IMR-90 (cell line): ENCODE measurements around the gene CEP68. TPM values are rescaled to one million over a fixed set of nuclear protein-coding genes. Genes with fewer than 3 reads are reported as not detected.

Source experiments
- ATAC-seq: fragments of 200-7000 bp; cut with Tn5 transposase; 2 replicates; pipeline ENCODE4 v1.9.1; 2020; ENCODE audit warnings: low read depth, mild to moderate bottlenecking, moderate library complexity
- BruUV-seq: library from RNA; stranded (reverse); fragments of 400-500 nt; replicated peaks from 2 replicates; lab custom pipeline; 2021; lab: Mats Ljungman, UMichigan
- CTCF ChIA-PET: fragments of 300-600 bp; formaldehyde crosslinking; extraction: SDS; loops from one replicate; lab custom pipeline; 2021; ENCODE audit warnings: antibody characterized with exemption; lab: Yijun Ruan, JAX
- POLR2A ChIA-PET: fragments of 300-600 bp; sonication (Branson Sonifier 250); formaldehyde crosslinking; loops from one replicate; lab custom pipeline; 2022; ENCODE audit warnings: antibody characterized with exemption; ENCODE audit not compliant: unreplicated experiment; lab: Charles Lee
- DNase-seq: peaks from one replicate; pipeline ENCODE4 v3.0.0; 2013
- H2AFZ ChIP-seq: replicated peaks from 2 replicates; pipeline ENCODE3; 2013; ENCODE audit warnings: low read length, mild to moderate bottlenecking; ENCODE audit not compliant: poor library complexity
- H2AK5ac ChIP-seq: 2 replicates; pipeline ENCODE4 v1.6.1; 2013; ENCODE audit warnings: low read depth, low read length, inconsistent platforms
- H2AK9ac ChIP-seq: replicated peaks from 2 replicates; pipeline ENCODE3; 2013; ENCODE audit warnings: mild to moderate bottlenecking, low read depth, low read length, moderate library complexity; ENCODE audit not compliant: poor library complexity
- H2BK120ac ChIP-seq: 2 replicates; pipeline ENCODE4 v1.6.1; 2013; ENCODE audit warnings: low read depth, low read length, inconsistent platforms
- H2BK15ac ChIP-seq: 3 replicates; pipeline ENCODE4 v1.6.1; 2013; ENCODE audit warnings: low read depth, low read length, inconsistent platforms
- H2BK20ac ChIP-seq: 2 replicates; pipeline ENCODE4 v1.6.1; 2013; ENCODE audit warnings: low read depth, mild to moderate bottlenecking, inconsistent platforms, low read length, moderate library complexity
- H2BK5ac ChIP-seq: 2 replicates; pipeline ENCODE4 v1.6.1; 2013; ENCODE audit warnings: mild to moderate bottlenecking, low read depth, low read length, inconsistent platforms; ENCODE audit not compliant: poor library complexity, severe bottlenecking
- H3K14ac ChIP-seq: replicated peaks from 2 replicates; pipeline ENCODE4 v1.6.1; 2013; ENCODE audit warnings: low read depth, low read length, inconsistent platforms
- H3K18ac ChIP-seq: 2 replicates; pipeline ENCODE4 v1.6.1; 2013; ENCODE audit warnings: low read depth, low read length, control low read depth
- H3K23ac ChIP-seq: 2 replicates; pipeline ENCODE4 v1.6.1; 2013; ENCODE audit warnings: low read depth, low read length, inconsistent platforms
- H3K27ac ChIP-seq: 2 replicates; pipeline ENCODE4 v1.5.1; 2013; ENCODE audit warnings: mild to moderate bottlenecking, control low read depth, low read length; ENCODE audit not compliant: insufficient read depth
- H3K27me3 ChIP-seq: 2 replicates; pipeline ENCODE4 v1.6.1; 2013; ENCODE audit warnings: low read length; ENCODE audit not compliant: control insufficient read depth, insufficient read depth
- H3K36me3 ChIP-seq: 2 replicates; pipeline ENCODE4 v1.6.1; 2013; ENCODE audit warnings: low read length, mixed read lengths; ENCODE audit not compliant: control insufficient read depth, insufficient read depth
- H3K4ac ChIP-seq: 2 replicates; pipeline ENCODE4 v1.6.1; 2013; ENCODE audit warnings: low read depth, low read length, inconsistent platforms
- H3K4me1 ChIP-seq: 2 replicates; pipeline ENCODE4 v1.6.1; 2013; ENCODE audit warnings: low read length, mixed read lengths; ENCODE audit not compliant: control insufficient read depth, insufficient read depth
- H3K4me2 ChIP-seq: 2 replicates; pipeline ENCODE4 v1.6.1; 2013; ENCODE audit warnings: low read depth, mild to moderate bottlenecking, control low read depth, low read length, moderate library complexity
- H3K4me3 ChIP-seq: 2 replicates; pipeline ENCODE4 v1.5.1; 2013; ENCODE audit warnings: low read depth, mild to moderate bottlenecking, control low read depth, low read length, moderate library complexity; ENCODE audit not compliant: insufficient read depth
- H3K56ac ChIP-seq: 2 replicates; pipeline ENCODE4 v1.6.1; 2013; ENCODE audit warnings: low read length, inconsistent platforms; ENCODE audit not compliant: insufficient read depth; ENCODE audit errors: extremely low read depth
- H3K79me1 ChIP-seq, 2 experiments: 2 replicates each; pipeline ENCODE4 v1.6.1; 2013; ENCODE audit warnings: low read length in 2 of 2, inconsistent platforms in 1 of 2, low read depth in 1 of 2
- H3K9ac ChIP-seq: 2 replicates; pipeline ENCODE4 v1.6.1; 2013; ENCODE audit warnings: low read depth, low read length, control low read depth
- H3K9me1 ChIP-seq: 2 replicates; pipeline ENCODE4 v1.6.1; 2013; ENCODE audit warnings: low read length, inconsistent platforms; ENCODE audit not compliant: insufficient read depth
- H3K9me3 ChIP-seq: 2 replicates; pipeline ENCODE4 v1.6.1; 2013; ENCODE audit warnings: low read length; ENCODE audit not compliant: control insufficient read depth, insufficient read depth
- H4K20me1 ChIP-seq: 2 replicates; pipeline ENCODE4 v1.6.1; 2013; ENCODE audit warnings: low read length, inconsistent platforms; ENCODE audit not compliant: insufficient read depth
- H4K5ac ChIP-seq: 2 replicates; pipeline ENCODE4 v1.6.1; 2013; ENCODE audit warnings: mild to moderate bottlenecking, low read depth, low read length, control low read depth
- H4K8ac ChIP-seq, 2 experiments: 2 replicates each; pipeline ENCODE4 v1.6.1; 2013; ENCODE audit warnings: low read depth in 2 of 2, low read length in 2 of 2, control low read depth in 1 of 2, inconsistent platforms in 1 of 2
- H4K91ac ChIP-seq: 2 replicates; pipeline ENCODE4 v1.6.1; 2013; ENCODE audit warnings: low read depth, low read length, inconsistent platforms; ENCODE audit not compliant: insufficient read depth
- CEBPB ChIP-seq: IDR thresholded peaks from 2 replicates; pipeline ENCODE4 v1.6.1; 2012; ENCODE audit warnings: low read depth, low read length, improper control_type of control experiment
- MAFK ChIP-seq: IDR thresholded peaks from 2 replicates; pipeline ENCODE4 v1.6.1; 2012; ENCODE audit warnings: low read depth, low read length, improper control_type of control experiment
- MXI1 ChIP-seq: IDR thresholded peaks from 2 replicates; pipeline ENCODE4 v1.6.1; 2012; ENCODE audit warnings: low read depth, mild to moderate bottlenecking, low read length, moderate library complexity, borderline replicate concordance
- NFE2L2 ChIP-seq: fragments of 150-350 bp; IDR thresholded peaks from 2 replicates; pipeline ENCODE4 v1.6.1; 2016; ENCODE audit warnings: low read depth, mild to moderate bottlenecking, low read length
- USF2 ChIP-seq: fragments of 150-350 bp; IDR thresholded peaks from 2 replicates; pipeline ENCODE4 v1.6.1; 2017; ENCODE audit warnings: mild to moderate bottlenecking, antibody characterized with exemption, low read length, low read depth
- WGBS, 2 experiments: methylation state at CpG; one replicate each; pipeline versions ENCODE4 v1.1.5 to v1.1.7; 2013; ENCODE audit warnings: missing lambda C conversion rate in 2 of 2; ENCODE audit not compliant: insufficient read length in 1 of 2; ENCODE audit errors: extremely low coverage in 2 of 2; 5-methylcytosine and 5-hydroxymethylcytosine counted together
- dilution Hi-C: fragments of 300-500 bp; cut with HindIII; formaldehyde crosslinking; loops from one replicate; pipeline ENCODE4 v1.14.3; 2018; ENCODE audit warnings: low sequenced_read_pairs; ENCODE audit not compliant: unreplicated experiment
- in situ Hi-C: fragments of 300-500 bp; cut with MboI; formaldehyde crosslinking; loops from 3 replicates; pipeline ENCODE4 v1.14.3; 2019; ENCODE audit warnings: low sequenced_read_pairs, inconsistent platforms, mixed read lengths
- intact Hi-C: fragments of 100-400 bp; cut with micrococcal nuclease; formaldehyde crosslinking; loops from 2 replicates; pipeline ENCODE4 v1.10.0; 2022
- polyA plus RNA-seq, 3 experiments: library from polyadenylated mRNA; depleted of rRNA; stranded (reverse); fragments of >200 nt; gene quantifications; 2 replicates each; pipeline ENCODE4 v1.2.3, GENCODE V29; 2012; ENCODE audit warnings: low replicate concordance in 1 of 3
- total RNA-seq: library from RNA; depleted of rRNA; stranded (reverse); fragments of >200 nt; gene quantifications from 2 replicates; pipeline ENCODE4 v1.2.3, GENCODE V29; 2012

The CEP68 gene
- total and polyA plus RNA-seq, 2 of the 4 experiments (the other 2 are of a cell fraction) = 5.5 to 5.6 TPM

- Histone ChIP-seq H2BK120ac (no peak overlapping the region), H3K79me1 (peaks cover 3 to 13% of the 10 kb centered on the region in 2 experiments; a peak in 3 of 4 replicates), H3K9me3 (no peaks in the 10 kb centered on the region), H4K20me1 (peaks cover 63% of the 10 kb centered on the region), H3K56ac (peak overlapping the region; percentile 89; the same call in 1 of the 2 replicates), H3K4ac (no peak overlapping the region), H4K5ac (no peak overlapping the region), H3K4me3 (peak overlapping the region; percentile 72), H2AFZ (no peak overlapping the region), H2BK5ac (peak overlapping the region; percentile 90), H3K9ac (peak overlapping the region; percentile 95), H3K9me1 (peaks cover 7% of the 10 kb centered on the region; the same call in 1 of the 2 replicates), H4K91ac (no peak overlapping the region), H3K4me2 (peak overlapping the region; percentile 100), H2BK20ac (no peak overlapping the region), H3K18ac (no peak overlapping the region), H3K36me3 (no peaks in the 10 kb centered on the region), H3K27me3 (no peaks in the 10 kb centered on the region), H3K14ac (peak overlapping the region; percentile 56), H2AK9ac (no peak overlapping the region), H4K8ac (no peak overlapping the region), H3K4me1 (peaks cover 9% of the 10 kb centered on the region), H2AK5ac (no peak overlapping the region), H2BK15ac (no peak overlapping the region), H3K27ac (peak overlapping the region; percentile 36; the same call in 1 of the 2 replicates), H3K23ac (peak overlapping the region; percentile 88)
- DNase-seq (peak; percentile 45), ATAC-seq (no peak)
- CTCF ChIA-PET = no interaction called here
- POLR2A ChIA-PET = interaction anchor here (0.7 kb wide), 2 partner anchors 27 to 494 kb away, joined by 8 to 14 read pairs; no protein-coding TSS in a partner anchor
- dilution Hi-C loops = no loop called here
- WGBS, 2 experiments = 71% methylated on average over 1 of the region's 8 CpGs; no CpG with 5 or more reads in 1 of the 2 experiments
- intact Hi-C loops = loop anchor here (5.0 kb wide), 1 partner anchor 41 kb away; no protein-coding TSS in a partner anchor
- no TSS peak for BruUV-seq
- in situ Hi-C loops = no loop called here
- TF ChIP-seq CEBPB (peak; percentile 78), MXI1 (peak; percentile 65; the same call in 1 of the 2 replicates), NFE2L2 (no peak), MAFK (peak; percentile 54), USF2 (peak; percentile 51; the same call in 1 of the 2 replicates)
These were observed 72.3 kb downstream of the CEP68 start for GRCh38 chr2:65128297-65129190.
